ENCODE results near the gene RBM42. TPM values are rescaled to one million over a fixed set of nuclear protein-coding genes. Genes with fewer than 3 reads are reported as not detected.

The RBM42 gene
- total RNA-seq, 1 experiment from 2014 or later: 87.7 TPM

DNA sequence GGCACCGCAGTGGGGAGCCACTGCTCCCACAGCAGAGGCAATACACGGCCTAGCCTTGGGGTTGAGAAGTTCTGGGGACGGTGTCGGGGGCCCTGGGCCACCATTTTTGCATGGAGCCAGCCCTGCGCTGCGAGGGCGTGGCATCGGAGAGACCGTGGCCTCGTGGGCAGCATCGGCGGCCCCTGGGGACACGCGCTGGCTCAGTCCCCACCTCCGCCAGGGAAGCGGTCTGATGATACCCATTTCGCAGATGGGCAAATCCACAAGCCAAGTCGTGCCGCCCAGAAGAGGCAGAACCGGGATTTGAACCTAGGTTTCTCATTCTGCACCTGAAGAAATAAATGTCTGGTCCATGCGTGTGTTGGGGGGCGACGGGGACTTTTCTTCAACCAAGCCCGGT lies 36.3 kb downstream of the RBM42 start:
- H3K4me3 Mint-ChIP-seq (ENCODE audit: unreplicated experiment): no peak overlapping the region
- ChIA-PET CTCF (no interaction called here), POLR2A (no interaction called here)
- H3K4me1 Mint-ChIP-seq (ENCODE audit: insufficient read depth, unreplicated experiment): no peaks in the 10 kb centered on the region
- H3K27ac Mint-ChIP-seq (ENCODE audit: low read depth, unreplicated experiment): no peak overlapping the region
- H3K9me3 Mint-ChIP-seq (ENCODE audit: unreplicated experiment): no peaks in the 10 kb centered on the region
- DNase-seq (ENCODE audit: unreplicated experiment): no peak
- intact Hi-C loops (cut with micrococcal nuclease): no loop called here
- peaks cover 33% of the 10 kb centered on the region for H3K36me3 Mint-ChIP-seq (ENCODE audit: insufficient read depth, unreplicated experiment)
- H3K27me3 Mint-ChIP-seq (ENCODE audit: insufficient read depth, unreplicated experiment): peaks cover 12% of the 10 kb centered on the region
- BruUV-seq (replicated peaks): no TSS peak
- TF ChIP-seq, protein P1, sequence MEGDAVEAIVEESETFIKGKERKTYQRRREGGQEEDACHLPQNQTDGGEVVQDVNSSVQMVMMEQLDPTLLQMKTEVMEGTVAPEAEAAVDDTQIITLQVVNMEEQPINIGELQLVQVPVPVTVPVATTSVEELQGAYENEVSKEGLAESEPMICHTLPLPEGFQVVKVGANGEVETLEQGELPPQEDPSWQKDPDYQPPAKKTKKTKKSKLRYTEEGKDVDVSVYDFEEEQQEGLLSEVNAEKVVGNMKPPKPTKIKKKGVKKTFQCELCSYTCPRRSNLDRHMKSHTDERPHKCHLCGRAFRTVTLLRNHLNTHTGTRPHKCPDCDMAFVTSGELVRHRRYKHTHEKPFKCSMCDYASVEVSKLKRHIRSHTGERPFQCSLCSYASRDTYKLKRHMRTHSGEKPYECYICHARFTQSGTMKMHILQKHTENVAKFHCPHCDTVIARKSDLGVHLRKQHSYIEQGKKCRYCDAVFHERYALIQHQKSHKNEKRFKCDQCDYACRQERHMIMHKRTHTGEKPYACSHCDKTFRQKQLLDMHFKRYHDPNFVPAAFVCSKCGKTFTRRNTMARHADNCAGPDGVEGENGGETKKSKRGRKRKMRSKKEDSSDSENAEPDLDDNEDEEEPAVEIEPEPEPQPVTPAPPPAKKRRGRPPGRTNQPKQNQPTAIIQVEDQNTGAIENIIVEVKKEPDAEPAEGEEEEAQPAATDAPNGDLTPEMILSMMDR (IDR thresholded peaks at IDR 0.05; ENCODE audit: unreplicated experiment): no peak

DNA sequence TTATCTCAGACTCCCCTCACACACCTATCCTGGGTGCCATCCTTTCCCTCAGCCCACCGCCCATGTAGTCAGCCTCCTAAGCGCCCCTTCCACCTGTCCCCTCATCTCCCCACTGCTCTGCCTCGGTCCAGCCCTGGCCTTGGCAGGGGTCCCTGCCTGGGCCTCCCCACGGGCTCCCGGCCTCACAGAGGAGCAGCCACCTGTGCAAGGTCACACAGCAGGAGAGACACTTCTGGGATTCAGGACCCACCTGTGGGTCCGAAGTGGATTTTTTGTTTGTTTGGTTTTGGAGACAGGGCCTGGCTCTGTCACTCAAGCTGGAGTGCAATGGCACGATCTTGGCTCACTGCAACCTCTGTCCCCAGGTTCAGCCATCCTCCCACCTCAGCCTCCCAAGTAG lies 36.8 kb downstream of the RBM42 start:
- Mint-ChIP-seq H3K9me3 (ENCODE audit: unreplicated experiment) (no peaks in the 10 kb centered on the region), H3K4me3 (ENCODE audit: unreplicated experiment) (no peak overlapping the region), H3K27me3 (ENCODE audit: insufficient read depth, unreplicated experiment) (peaks cover 16% of the 10 kb centered on the region), H3K27ac (ENCODE audit: low read depth, unreplicated experiment) (no peak overlapping the region), H3K36me3 (ENCODE audit: insufficient read depth, unreplicated experiment) (peaks cover 29% of the 10 kb centered on the region), H3K4me1 (ENCODE audit: insufficient read depth, unreplicated experiment) (no peaks in the 10 kb centered on the region)
- BruUV-seq (replicated peaks): no TSS peak
- TF ChIP-seq, protein P1 (IDR thresholded peaks at IDR 0.05; ENCODE audit: unreplicated experiment): no peak
- ChIA-PET CTCF (no interaction called here), POLR2A (no interaction called here)
- DNase-seq (ENCODE audit: unreplicated experiment): no peak
- intact Hi-C loops (cut with micrococcal nuclease): no loop called here

DNA sequence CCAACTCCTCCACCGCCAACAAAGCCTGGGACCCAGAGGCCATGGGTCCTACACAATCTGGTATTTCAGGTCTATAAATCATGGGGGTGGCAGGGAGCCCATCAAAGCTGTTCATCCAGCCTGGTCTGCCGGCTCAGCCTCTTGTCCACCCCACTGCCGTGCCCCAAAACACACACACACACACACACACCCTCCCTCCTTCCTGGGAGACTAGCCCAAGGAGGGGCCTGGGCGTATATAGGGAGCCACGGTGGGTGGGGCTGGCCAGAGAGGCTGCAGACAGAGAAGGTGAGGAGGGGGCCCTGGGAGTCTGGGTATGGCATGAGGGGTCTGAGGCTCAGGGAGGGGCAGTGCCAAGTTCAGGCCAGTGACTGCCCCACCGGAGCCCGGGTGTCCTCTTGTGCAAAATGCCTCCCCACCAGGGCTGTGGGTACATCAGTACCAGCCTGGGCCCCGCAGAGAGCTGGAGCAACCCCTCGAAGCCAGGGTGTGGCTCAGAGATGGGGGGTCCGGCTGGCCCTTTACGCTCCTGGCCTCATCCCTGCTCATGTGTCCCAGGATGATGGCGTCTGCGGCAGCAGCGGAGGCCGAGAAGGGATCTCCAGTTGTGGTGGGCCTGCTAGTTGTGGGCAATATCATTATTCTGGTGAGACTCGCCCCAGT lies 37.5 kb downstream of the RBM42 start, which contains the start of gene UPK1A:
TSS of gene UPK1A (plus strand) at position 267 of the 663 bp plus-strand sequence. CDS start at position 563, 296 bp downstream.
- ChIA-PET POLR2A (interaction anchor here (0.6 to 1.4 kb wide), 3 partner anchors 22 to 104 kb away, joined by 3 to 5 read pairs (median 3); partner anchors contain the start of gene HAUS5), CTCF (interaction anchor here (0.5 to 1.5 kb wide), 3 partner anchors 27 to 168 kb away, joined by 3 to 6 read pairs (median 4); no protein-coding TSS in a partner anchor)
- BruUV-seq (replicated peaks): no TSS peak
- Mint-ChIP-seq H3K27me3 (ENCODE audit: insufficient read depth, unreplicated experiment) (peaks cover 24% of the 10 kb centered on the region), H3K27ac (ENCODE audit: low read depth, unreplicated experiment) (no peak within 1 kb of the TSS), H3K4me3 (ENCODE audit: unreplicated experiment) (no peak within 1 kb of the TSS), H3K9me3 (ENCODE audit: unreplicated experiment) (no peaks in the 10 kb centered on the region), H3K36me3 (ENCODE audit: insufficient read depth, unreplicated experiment) (peaks cover 21% of the 10 kb centered on the region), H3K4me1 (ENCODE audit: insufficient read depth, unreplicated experiment) (no peaks in the 10 kb centered on the region)
- TF ChIP-seq, protein P1 (IDR thresholded peaks at IDR 0.05; ENCODE audit: unreplicated experiment): no peak
- no peak for DNase-seq (ENCODE audit: unreplicated experiment)
- intact Hi-C loops (cut with micrococcal nuclease): no loop called here

DNA sequence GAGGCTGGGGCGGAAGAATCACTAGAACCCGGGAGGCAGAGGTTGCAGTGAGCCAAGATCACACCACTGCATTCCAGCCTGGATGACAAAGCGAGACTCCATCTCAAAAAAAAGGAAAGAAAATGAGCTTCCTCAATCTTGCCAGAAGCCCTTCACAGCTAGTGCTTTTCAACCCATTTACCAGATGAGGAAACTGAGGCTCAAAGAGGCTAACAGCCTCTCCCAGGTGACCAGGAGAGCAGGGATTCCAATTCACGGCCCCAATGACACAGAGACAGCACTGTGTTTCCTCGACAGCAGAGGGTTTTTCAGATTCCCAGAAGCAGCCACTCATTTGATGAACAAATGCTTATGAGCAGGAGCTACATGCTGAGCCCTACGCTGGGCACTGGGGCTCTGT lies 40.7 kb downstream of the RBM42 start:
- H3K27me3 Mint-ChIP-seq (ENCODE audit: insufficient read depth, unreplicated experiment): peaks cover 33% of the 10 kb centered on the region
- no peaks in the 10 kb centered on the region for H3K36me3 Mint-ChIP-seq (ENCODE audit: insufficient read depth, unreplicated experiment)
- intact Hi-C loops (cut with micrococcal nuclease): no loop called here
- no peaks in the 10 kb centered on the region for H3K9me3 Mint-ChIP-seq (ENCODE audit: unreplicated experiment)
- ChIA-PET POLR2A (no interaction called here), CTCF (interaction anchor here (0.5 to 1.3 kb wide), 2 partner anchors 25 to 316 kb away, joined by 3 to 4 read pairs; no protein-coding TSS in a partner anchor)
- BruUV-seq (replicated peaks): no TSS peak
- DNase-seq (ENCODE audit: unreplicated experiment): no peak
- no peak overlapping the region for H3K27ac Mint-ChIP-seq (ENCODE audit: low read depth, unreplicated experiment)
- no peak overlapping the region for H3K4me3 Mint-ChIP-seq (ENCODE audit: unreplicated experiment)
- H3K4me1 Mint-ChIP-seq (ENCODE audit: insufficient read depth, unreplicated experiment): peaks cover 6% of the 10 kb centered on the region
- TF ChIP-seq, protein P1 (IDR thresholded peaks at IDR 0.05; ENCODE audit: unreplicated experiment): no peak

Data from MCF 10A (cell line).